Neural cell (in vitro differentiated cells): ENCODE measurements around the gene ERBB4.

ENCODE experiments used
- EP300 ChIP-seq: fragments of 450-650 bp; conservative IDR thresholded peaks from 2 replicates; pipeline ENCODE4 v1.6.1; 2014; ENCODE audit warnings: antibody characterized with exemption, mild to moderate bottlenecking, moderate library complexity; ENCODE audit not compliant: poor library complexity, severe bottlenecking
- EZH2 ChIP-seq: fragments of 200-600, 300-800 bp; shearing (Covaris generic), sonication (generic); IDR thresholded peaks from 2 replicates; pipeline ENCODE4 v1.6.1; 2014; ENCODE audit warnings: antibody characterized with exemption, low read length, borderline replicate concordance, mild to moderate bottlenecking; ENCODE audit not compliant: insufficient read depth, poor library complexity, severe bottlenecking
- MXI1 ChIP-seq: fragments of 450-650 bp; conservative IDR thresholded peaks from 2 replicates; pipeline ENCODE4 v1.6.1; 2014; ENCODE audit warnings: antibody characterized with exemption, mild to moderate bottlenecking; ENCODE audit not compliant: poor library complexity, severe bottlenecking
- POLR2AphosphoS5 ChIP-seq: IDR thresholded peaks from 2 replicates; pipeline ENCODE4 v1.6.1; 2012
- RAD21 ChIP-seq: fragments of 450-650 bp; conservative IDR thresholded peaks from 2 replicates; pipeline ENCODE4 v1.6.1; 2014; ENCODE audit warnings: antibody characterized with exemption, mild to moderate bottlenecking, moderate library complexity
- SMC3 ChIP-seq: fragments of 450-650 bp; conservative IDR thresholded peaks from 2 replicates; pipeline ENCODE4 v1.6.1; 2014; ENCODE audit warnings: antibody characterized with exemption, mild to moderate bottlenecking, moderate library complexity; ENCODE audit not compliant: poor library complexity
- TAF1 ChIP-seq: IDR thresholded peaks from 2 replicates; pipeline ENCODE4 v1.6.1; 2012; ENCODE audit warnings: low read depth
- TF ChIP-seq, protein P1 (sequence below): IDR thresholded peaks from 2 replicates; pipeline ENCODE4 v1.6.1; 2012; ENCODE audit warnings: borderline replicate concordance
- TF ChIP-seq, protein P2 (sequence below): fragments of 450-650 bp; IDR thresholded peaks from 2 replicates; pipeline ENCODE4 v1.5.1; 2014; ENCODE audit warnings: antibody characterized with exemption, mild to moderate bottlenecking, moderate library complexity; ENCODE audit not compliant: poor library complexity, severe bottlenecking

DNA sequence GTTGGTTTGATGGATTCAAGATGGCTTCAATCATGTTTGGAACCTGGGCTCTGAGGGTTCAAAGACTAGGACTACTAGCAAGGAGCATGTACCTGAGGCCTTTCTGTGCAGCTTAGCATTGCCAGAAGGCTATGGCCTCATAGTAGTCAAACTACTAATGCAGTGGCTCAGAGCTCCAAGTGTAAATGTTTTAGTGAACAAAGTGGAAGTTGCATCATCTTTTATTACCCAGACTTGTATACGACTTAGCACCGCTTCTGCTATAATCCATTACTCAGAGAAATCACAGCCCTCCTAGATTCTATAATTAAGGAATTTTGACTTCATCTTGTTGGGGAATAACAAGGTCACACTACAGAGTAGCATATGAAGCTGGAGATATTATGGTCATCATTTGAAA lies 210.5 kb downstream of the ERBB4 start:
- no peak for TF ChIP-seq POLR2AphosphoS5
- TF ChIP-seq, protein P1, sequence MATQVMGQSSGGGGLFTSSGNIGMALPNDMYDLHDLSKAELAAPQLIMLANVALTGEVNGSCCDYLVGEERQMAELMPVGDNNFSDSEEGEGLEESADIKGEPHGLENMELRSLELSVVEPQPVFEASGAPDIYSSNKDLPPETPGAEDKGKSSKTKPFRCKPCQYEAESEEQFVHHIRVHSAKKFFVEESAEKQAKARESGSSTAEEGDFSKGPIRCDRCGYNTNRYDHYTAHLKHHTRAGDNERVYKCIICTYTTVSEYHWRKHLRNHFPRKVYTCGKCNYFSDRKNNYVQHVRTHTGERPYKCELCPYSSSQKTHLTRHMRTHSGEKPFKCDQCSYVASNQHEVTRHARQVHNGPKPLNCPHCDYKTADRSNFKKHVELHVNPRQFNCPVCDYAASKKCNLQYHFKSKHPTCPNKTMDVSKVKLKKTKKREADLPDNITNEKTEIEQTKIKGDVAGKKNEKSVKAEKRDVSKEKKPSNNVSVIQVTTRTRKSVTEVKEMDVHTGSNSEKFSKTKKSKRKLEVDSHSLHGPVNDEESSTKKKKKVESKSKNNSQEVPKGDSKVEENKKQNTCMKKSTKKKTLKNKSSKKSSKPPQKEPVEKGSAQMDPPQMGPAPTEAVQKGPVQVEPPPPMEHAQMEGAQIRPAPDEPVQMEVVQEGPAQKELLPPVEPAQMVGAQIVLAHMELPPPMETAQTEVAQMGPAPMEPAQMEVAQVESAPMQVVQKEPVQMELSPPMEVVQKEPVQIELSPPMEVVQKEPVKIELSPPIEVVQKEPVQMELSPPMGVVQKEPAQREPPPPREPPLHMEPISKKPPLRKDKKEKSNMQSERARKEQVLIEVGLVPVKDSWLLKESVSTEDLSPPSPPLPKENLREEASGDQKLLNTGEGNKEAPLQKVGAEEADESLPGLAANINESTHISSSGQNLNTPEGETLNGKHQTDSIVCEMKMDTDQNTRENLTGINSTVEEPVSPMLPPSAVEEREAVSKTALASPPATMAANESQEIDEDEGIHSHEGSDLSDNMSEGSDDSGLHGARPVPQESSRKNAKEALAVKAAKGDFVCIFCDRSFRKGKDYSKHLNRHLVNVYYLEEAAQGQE: no peak
- TF ChIP-seq, protein P2, sequence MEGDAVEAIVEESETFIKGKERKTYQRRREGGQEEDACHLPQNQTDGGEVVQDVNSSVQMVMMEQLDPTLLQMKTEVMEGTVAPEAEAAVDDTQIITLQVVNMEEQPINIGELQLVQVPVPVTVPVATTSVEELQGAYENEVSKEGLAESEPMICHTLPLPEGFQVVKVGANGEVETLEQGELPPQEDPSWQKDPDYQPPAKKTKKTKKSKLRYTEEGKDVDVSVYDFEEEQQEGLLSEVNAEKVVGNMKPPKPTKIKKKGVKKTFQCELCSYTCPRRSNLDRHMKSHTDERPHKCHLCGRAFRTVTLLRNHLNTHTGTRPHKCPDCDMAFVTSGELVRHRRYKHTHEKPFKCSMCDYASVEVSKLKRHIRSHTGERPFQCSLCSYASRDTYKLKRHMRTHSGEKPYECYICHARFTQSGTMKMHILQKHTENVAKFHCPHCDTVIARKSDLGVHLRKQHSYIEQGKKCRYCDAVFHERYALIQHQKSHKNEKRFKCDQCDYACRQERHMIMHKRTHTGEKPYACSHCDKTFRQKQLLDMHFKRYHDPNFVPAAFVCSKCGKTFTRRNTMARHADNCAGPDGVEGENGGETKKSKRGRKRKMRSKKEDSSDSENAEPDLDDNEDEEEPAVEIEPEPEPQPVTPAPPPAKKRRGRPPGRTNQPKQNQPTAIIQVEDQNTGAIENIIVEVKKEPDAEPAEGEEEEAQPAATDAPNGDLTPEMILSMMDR: no peak
- TF ChIP-seq TAF1: no peak
- TF ChIP-seq EP300: no peak
- TF ChIP-seq RAD21: no peak
- no peak for TF ChIP-seq EZH2
- no peak for TF ChIP-seq SMC3
- no peak for TF ChIP-seq MXI1
